Osteocyte (in vitro differentiated cells): ENCODE measurements around the gene SEMA3C. TPM values are rescaled to one million over a fixed set of nuclear protein-coding genes. Genes with fewer than 3 reads are reported as not detected.

ENCODE experiments used
- DNase-seq: peaks from one replicate; pipeline ENCODE4 v3.0.0; 2021; ENCODE audit warnings: mixed read lengths; ENCODE audit not compliant: unreplicated experiment; ENCODE audit errors: extremely low spot score
- H3K27ac Mint-ChIP-seq: one replicate; pipeline ENCODE4 v1.8.0; 2021; ENCODE audit warnings: mild to moderate bottlenecking, mixed read lengths; ENCODE audit not compliant: unreplicated experiment
- H3K27me3 Mint-ChIP-seq: one replicate; pipeline ENCODE4 v1.8.0; 2021; ENCODE audit warnings: mixed read lengths; ENCODE audit not compliant: unreplicated experiment
- H3K36me3 Mint-ChIP-seq: one replicate; pipeline ENCODE4 v1.8.0; 2021; ENCODE audit warnings: mixed read lengths; ENCODE audit not compliant: unreplicated experiment
- H3K4me1 Mint-ChIP-seq: one replicate; pipeline ENCODE4 v1.8.0; 2021; ENCODE audit warnings: mixed read lengths; ENCODE audit not compliant: unreplicated experiment
- H3K4me3 Mint-ChIP-seq: one replicate; pipeline ENCODE4 v1.8.0; 2021; ENCODE audit warnings: mild to moderate bottlenecking, moderate library complexity, mixed read lengths; ENCODE audit not compliant: unreplicated experiment
- H3K9me3 Mint-ChIP-seq: one replicate; pipeline ENCODE4 v1.8.0; 2021; ENCODE audit warnings: mixed read lengths; ENCODE audit not compliant: unreplicated experiment
- total RNA-seq: library from RNA; stranded (reverse); gene quantifications from 2 replicates; pipeline ENCODE4 v1.2.1, GENCODE V29; 2021
- TF ChIP-seq, protein P1 (sequence below): fragments of 200-600 bp; sonication (generic); IDR thresholded peaks from 2 replicates; pipeline ENCODE4 v1.5.0; 2021; ENCODE audit warnings: antibody characterized with exemption, mild to moderate bottlenecking, moderate library complexity

SEMA3C gene
- total RNA-seq, 1 donor from 2014 or later: 74.1 TPM

DNA sequence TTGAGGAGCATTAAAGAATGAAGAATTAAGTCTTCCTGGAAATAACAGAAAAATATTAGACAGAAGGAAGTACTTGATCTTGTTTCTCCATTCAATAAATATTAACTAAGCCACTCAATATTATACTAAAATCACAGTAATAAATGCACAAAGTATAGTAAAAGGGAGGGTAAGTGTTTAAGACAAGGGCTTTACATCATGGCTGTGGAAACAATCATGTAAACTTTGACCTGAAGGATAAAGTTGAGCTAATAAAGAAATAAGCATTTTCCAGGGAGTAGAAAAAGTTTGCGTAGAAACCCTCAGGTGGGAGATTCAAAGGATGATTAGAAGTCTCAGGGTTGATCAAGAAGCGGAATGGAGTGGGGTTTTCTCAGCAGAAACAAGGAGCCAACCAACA lies 78.2 kb downstream of the SEMA3C start:
- Mint-ChIP-seq H3K27ac (no peak overlapping the region), H3K4me3 (no peak overlapping the region)

DNA sequence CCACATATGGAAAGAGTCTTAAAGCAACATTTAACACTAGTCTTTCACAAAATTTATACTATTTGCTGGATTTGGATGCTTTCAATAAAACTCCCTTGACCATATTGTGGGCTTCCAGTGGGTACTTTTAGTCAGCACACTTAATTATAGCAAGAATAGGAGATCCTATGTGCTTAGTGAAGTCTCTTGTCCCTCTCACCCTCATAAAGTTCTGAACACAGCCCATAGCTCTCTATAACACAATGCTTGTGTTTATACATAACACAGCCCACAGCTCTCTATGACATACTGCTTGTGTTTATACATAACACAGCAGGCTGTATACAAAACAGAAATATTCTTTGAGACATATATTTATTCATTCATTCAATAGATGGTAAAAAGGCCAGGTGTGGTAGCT lies 79.0 kb downstream of the SEMA3C start:
- Mint-ChIP-seq H3K4me1 (peaks cover 38% of the 10 kb centered on the region), H3K27ac (no peak overlapping the region), H3K36me3 (peaks cover 8% of the 10 kb centered on the region), H3K27me3 (no peaks in the 10 kb centered on the region), H3K9me3 (no peaks in the 10 kb centered on the region), H3K4me3 (no peak overlapping the region)
- no peak for DNase-seq
- TF ChIP-seq, protein P1, sequence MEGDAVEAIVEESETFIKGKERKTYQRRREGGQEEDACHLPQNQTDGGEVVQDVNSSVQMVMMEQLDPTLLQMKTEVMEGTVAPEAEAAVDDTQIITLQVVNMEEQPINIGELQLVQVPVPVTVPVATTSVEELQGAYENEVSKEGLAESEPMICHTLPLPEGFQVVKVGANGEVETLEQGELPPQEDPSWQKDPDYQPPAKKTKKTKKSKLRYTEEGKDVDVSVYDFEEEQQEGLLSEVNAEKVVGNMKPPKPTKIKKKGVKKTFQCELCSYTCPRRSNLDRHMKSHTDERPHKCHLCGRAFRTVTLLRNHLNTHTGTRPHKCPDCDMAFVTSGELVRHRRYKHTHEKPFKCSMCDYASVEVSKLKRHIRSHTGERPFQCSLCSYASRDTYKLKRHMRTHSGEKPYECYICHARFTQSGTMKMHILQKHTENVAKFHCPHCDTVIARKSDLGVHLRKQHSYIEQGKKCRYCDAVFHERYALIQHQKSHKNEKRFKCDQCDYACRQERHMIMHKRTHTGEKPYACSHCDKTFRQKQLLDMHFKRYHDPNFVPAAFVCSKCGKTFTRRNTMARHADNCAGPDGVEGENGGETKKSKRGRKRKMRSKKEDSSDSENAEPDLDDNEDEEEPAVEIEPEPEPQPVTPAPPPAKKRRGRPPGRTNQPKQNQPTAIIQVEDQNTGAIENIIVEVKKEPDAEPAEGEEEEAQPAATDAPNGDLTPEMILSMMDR: no peak

More for the DNA sequence above, 78.2 kb downstream of the SEMA3C start:
- Mint-ChIP-seq H3K27me3 (no peaks in the 10 kb centered on the region), H3K9me3 (no peaks in the 10 kb centered on the region), H3K4me1 (peaks cover 47% of the 10 kb centered on the region), H3K36me3 (peaks cover 8% of the 10 kb centered on the region)
- no peak for DNase-seq
- TF ChIP-seq, protein P1: no peak

DNA sequence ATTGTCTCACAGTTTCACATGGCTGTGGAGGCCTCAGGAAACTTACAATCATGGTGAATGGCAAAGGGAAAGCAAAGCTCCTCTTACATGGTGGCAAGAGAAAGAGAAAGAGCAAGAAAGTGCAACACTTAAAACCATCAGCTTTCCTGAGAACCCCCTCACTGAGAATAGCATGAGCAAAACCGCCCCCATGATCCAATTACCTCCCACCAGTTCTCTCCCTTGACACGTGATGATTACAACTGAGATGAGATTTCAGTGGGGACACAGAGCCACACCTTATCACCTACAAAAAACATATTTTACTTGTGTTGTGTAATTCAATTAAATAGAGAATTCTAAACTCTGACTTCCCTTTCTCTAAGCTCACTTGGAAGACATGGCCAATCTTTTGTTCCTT lies 80.2 kb downstream of the SEMA3C start:
- H3K4me3 Mint-ChIP-seq: no peak overlapping the region
- no peak overlapping the region for H3K27ac Mint-ChIP-seq
- peaks cover 8% of the 10 kb centered on the region for H3K36me3 Mint-ChIP-seq
- TF ChIP-seq, protein P1: no peak
- H3K27me3 Mint-ChIP-seq: no peaks in the 10 kb centered on the region
- peaks cover 43% of the 10 kb centered on the region for H3K4me1 Mint-ChIP-seq
- no peak for DNase-seq
- H3K9me3 Mint-ChIP-seq: no peaks in the 10 kb centered on the region

DNA sequence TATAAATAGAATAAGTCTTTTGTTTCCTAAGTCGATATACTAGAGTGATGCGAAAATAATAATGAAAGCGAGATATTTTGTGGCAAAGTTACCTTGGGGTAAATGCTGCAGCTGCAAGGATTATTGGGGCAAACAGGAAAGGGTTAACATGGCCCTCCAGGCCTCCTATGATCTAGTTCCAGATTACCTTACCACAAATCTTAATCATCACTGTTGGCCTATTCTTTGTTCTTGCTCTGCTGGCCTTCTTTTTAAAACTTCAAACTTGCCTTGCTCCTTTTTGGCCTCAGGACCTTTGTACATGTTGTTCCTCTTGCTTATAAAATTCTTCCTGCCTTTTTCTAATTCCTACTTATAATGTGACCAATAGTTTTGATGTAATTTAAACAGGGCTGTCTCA lies 81.5 kb downstream of the SEMA3C start:
- Mint-ChIP-seq H3K4me3 (no peak overlapping the region), H3K27ac (no peak overlapping the region), H3K9me3 (no peaks in the 10 kb centered on the region), H3K4me1 (peaks cover 39% of the 10 kb centered on the region), H3K27me3 (no peaks in the 10 kb centered on the region), H3K36me3 (peaks cover 8% of the 10 kb centered on the region)
- DNase-seq: no peak
- TF ChIP-seq, protein P1: no peak

DNA sequence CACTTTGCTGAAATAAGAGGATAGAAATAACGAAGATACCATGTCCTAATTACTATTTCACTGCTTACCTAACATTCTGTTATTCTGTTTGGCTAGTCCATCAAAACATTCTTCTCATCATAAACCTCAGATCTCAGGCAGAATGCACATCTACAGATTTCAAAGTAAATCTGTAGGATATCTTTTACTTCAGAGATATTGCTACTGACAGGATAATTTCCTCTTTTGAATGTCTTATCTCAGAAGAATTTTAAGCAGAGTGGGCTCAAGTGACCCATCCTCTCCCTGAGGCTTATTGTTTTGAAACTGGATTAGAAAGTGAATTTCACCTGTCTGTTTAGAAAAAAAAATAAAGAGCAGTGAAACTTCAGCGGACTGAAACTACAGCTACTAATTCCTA lies 83.6 kb downstream of the SEMA3C start:
- TF ChIP-seq, protein P1: no peak
- H3K4me1 Mint-ChIP-seq: peaks cover 18% of the 10 kb centered on the region

More for the DNA sequence above, 83.6 kb downstream of the SEMA3C start:
- Mint-ChIP-seq H3K4me3 (no peak overlapping the region), H3K9me3 (no peaks in the 10 kb centered on the region), H3K27ac (no peak overlapping the region), H3K36me3 (peaks cover 8% of the 10 kb centered on the region), H3K27me3 (no peaks in the 10 kb centered on the region)
- no peak for DNase-seq
